AG04450 (cell line): ENCODE results near the gene TRAF3IP1. TPM values are rescaled to one million over a fixed set of nuclear protein-coding genes. Genes with fewer than 3 reads are reported as not detected.

Source experiments
- CTCF ChIA-PET: fragments of 300-600, 350-600 bp; formaldehyde crosslinking; extraction: SDS; loops from one replicate; lab custom pipeline; 2022; ENCODE audit warnings: antibody characterized with exemption, inconsistent platforms; lab: Charles Lee
- POLR2A ChIA-PET: fragments of 350-600 bp; formaldehyde crosslinking; extraction: SDS; loops from one replicate; lab custom pipeline; 2021; ENCODE audit warnings: antibody characterized with exemption, inconsistent platforms; lab: Yijun Ruan, JAX
- DNase-seq: peaks from one replicate; pipeline ENCODE4 v3.0.0-alpha.2; 2011; ENCODE audit warnings: low read depth, low spot score
- H3K27ac ChIP-seq: one replicate; pipeline ENCODE4 v1.5.1; 2012; ENCODE audit warnings: low read depth, low read length, control low read depth
- H3K27me3 ChIP-seq: one replicate; pipeline ENCODE4 v1.6.0; 2012; ENCODE audit warnings: low read length; ENCODE audit not compliant: control insufficient read depth, insufficient read depth
- H3K4me3 ChIP-seq: 2 replicates; pipeline ENCODE4 v1.5.1; 2011; ENCODE audit warnings: mild to moderate bottlenecking, low read depth, low read length, control low read depth
- H3K9me3 ChIP-seq: 2 replicates; pipeline ENCODE4 v1.5.1; 2012; ENCODE audit warnings: low read length; ENCODE audit not compliant: control insufficient read depth, insufficient read depth
- polyA plus RNA-seq: library from polyadenylated mRNA; depleted of rRNA; stranded (reverse); fragments of >200 nt; gene quantifications from 2 replicates; pipeline ENCODE4 v1.2.3, GENCODE V29; 2011
- TF ChIP-seq, protein P1 (sequence below): IDR thresholded peaks from 2 replicates; pipeline ENCODE4 v1.5.1; 2011; ENCODE audit warnings: low read depth, low read length, control low read depth, inconsistent platforms

The TRAF3IP1 gene
- polyA plus RNA-seq, 1 experiment = 5.9 TPM

DNA sequence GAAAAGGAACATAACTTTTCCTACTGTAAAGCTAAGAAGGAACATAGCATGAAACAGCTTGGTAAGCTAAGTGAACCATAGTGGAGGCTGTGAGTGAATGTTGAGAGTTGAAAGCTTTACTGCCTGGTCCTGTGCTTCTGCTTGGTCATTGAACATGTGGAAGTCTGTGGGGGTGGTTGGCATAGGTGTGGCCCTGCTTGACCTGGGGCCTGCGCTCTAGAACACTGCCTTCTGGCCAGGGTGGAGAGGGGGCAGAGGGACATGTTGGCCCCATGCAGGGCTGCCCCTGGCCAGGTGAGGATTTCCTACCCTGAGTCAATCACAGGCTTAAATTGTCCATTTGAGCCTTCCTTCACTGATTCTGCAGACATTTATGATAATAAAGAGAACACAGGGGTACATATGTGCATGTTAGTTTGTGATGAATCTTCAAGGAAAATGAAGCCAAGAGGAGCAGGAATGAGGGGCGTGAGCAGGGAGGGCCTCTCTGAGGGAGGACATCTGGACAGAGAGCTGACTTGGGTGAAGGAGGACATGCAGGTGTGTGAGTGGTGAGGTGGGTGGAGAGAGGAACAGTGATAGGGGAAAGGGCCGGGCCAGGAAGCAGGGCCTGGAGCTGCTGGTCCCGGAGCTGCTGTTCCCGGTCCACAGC is 16.6 kb downstream of the TRAF3IP1 start:
- no peaks in the 10 kb centered on the region for H3K27me3 ChIP-seq
- DNase-seq = no peak
- CTCF ChIA-PET = no interaction called here
- H3K9me3 ChIP-seq = no peaks in the 10 kb centered on the region
- no peak overlapping the region for H3K27ac ChIP-seq
- TF ChIP-seq, protein P1, sequence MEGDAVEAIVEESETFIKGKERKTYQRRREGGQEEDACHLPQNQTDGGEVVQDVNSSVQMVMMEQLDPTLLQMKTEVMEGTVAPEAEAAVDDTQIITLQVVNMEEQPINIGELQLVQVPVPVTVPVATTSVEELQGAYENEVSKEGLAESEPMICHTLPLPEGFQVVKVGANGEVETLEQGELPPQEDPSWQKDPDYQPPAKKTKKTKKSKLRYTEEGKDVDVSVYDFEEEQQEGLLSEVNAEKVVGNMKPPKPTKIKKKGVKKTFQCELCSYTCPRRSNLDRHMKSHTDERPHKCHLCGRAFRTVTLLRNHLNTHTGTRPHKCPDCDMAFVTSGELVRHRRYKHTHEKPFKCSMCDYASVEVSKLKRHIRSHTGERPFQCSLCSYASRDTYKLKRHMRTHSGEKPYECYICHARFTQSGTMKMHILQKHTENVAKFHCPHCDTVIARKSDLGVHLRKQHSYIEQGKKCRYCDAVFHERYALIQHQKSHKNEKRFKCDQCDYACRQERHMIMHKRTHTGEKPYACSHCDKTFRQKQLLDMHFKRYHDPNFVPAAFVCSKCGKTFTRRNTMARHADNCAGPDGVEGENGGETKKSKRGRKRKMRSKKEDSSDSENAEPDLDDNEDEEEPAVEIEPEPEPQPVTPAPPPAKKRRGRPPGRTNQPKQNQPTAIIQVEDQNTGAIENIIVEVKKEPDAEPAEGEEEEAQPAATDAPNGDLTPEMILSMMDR = no peak
- no peak overlapping the region for H3K4me3 ChIP-seq
- POLR2A ChIA-PET = no interaction called here

DNA sequence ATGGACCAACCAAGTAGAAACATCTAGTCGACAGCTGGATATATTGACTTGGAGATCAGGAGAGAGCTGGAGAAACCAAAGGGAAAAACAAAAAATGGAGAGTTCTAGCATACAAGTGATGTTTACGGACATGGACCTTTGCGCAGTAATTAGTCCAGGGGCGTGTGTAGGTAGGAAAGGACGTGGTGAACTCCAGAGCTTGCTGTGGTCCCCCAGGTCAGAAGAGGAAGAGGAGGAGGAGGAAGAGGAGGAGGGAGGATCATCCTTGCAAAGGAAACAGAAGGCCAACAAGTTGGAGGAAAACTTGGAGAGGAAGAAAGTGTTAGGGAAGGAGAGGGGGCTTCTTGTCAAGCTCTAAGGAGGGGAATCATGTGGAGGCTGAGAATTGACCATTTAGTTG is 17.5 kb downstream of the TRAF3IP1 start:
- POLR2A ChIA-PET = no interaction called here

DNA sequence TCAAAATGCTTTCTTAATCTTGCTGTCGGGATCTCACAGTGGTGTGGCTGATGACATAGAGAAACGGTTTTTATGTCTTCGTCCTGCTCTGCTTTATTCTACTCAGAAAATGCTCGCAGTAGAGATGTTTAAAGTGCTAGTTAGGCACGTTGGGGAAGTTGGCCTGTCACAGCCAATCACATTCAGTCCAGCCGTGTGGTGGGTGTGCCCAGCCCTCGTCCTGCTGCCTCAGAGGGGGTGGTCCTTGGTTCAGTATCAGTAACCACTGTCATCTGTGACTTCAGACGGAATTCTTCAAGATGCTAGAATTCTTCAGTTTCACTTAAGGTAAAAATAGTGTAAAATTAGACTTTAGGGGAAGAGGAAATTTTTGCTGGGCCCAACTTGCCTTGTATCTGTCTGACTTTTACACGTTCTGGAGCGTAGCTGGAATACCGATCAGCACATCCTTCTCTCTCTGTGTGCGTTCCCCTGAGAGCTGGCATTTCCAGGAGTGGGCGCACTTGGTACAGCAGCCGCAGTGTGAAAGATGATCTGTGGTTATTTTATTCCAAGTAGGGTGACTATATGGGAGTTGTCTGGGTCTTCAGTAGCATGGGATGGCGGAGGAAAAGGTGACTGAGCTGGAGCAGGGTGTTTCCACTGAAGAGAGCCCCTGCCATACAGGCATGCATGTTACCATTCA is 18.5 kb downstream of the TRAF3IP1 start:
- no peaks in the 10 kb centered on the region for H3K9me3 ChIP-seq
- CTCF ChIA-PET = interaction anchor here (1.2 to 2.1 kb wide), 2 partner anchors 19 to 32 kb away, joined by 3 to 6 read pairs; no protein-coding TSS in a partner anchor
- H3K4me3 ChIP-seq = no peak overlapping the region
- DNase-seq = no peak
- H3K27ac ChIP-seq = no peak overlapping the region
- POLR2A ChIA-PET = no interaction called here
- H3K27me3 ChIP-seq = no peaks in the 10 kb centered on the region
- TF ChIP-seq, protein P1 = no peak

More for the DNA sequence above, 17.5 kb downstream of the TRAF3IP1 start:
- H3K9me3 ChIP-seq = no peaks in the 10 kb centered on the region
- H3K27ac ChIP-seq = no peak overlapping the region
- no peak for DNase-seq
- H3K27me3 ChIP-seq = no peaks in the 10 kb centered on the region
- TF ChIP-seq, protein P1 = no peak
- CTCF ChIA-PET = interaction anchor here (0.7 to 2.1 kb wide), 3 partner anchors 20 to 510 kb away, joined by 3 to 6 read pairs (median 4); partner anchors contain the start of gene TWIST2
- H3K4me3 ChIP-seq = no peak overlapping the region

DNA sequence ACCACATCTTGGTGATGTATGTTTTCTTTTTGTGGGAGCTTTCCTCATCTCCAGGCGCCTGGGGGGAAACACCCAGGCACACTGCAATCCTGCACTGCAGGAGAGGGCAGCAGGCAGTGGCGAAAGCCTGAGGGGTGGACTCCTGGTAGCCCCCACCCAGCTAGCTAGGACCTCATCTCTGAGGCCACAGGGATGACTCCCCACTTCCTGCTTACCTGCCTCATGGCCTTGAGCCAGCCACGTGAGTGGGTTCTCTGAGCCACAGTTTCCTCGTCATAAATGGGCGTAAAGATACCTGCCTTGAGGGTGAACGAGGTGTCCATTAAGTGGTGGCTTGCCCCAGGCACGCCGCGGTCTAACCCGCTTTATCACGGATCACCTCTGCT is 19.1 kb downstream of the TRAF3IP1 start:
- no peaks in the 10 kb centered on the region for H3K9me3 ChIP-seq
- no peaks in the 10 kb centered on the region for H3K27me3 ChIP-seq
- TF ChIP-seq, protein P1 = no peak
- no peak overlapping the region for H3K4me3 ChIP-seq
- no peak overlapping the region for H3K27ac ChIP-seq
- ChIA-PET POLR2A (no interaction called here), CTCF (interaction anchor here (2.1 kb wide), 1 partner anchor 18 kb away, joined by 6 read pairs; no protein-coding TSS in a partner anchor)
- no peak for DNase-seq

DNA sequence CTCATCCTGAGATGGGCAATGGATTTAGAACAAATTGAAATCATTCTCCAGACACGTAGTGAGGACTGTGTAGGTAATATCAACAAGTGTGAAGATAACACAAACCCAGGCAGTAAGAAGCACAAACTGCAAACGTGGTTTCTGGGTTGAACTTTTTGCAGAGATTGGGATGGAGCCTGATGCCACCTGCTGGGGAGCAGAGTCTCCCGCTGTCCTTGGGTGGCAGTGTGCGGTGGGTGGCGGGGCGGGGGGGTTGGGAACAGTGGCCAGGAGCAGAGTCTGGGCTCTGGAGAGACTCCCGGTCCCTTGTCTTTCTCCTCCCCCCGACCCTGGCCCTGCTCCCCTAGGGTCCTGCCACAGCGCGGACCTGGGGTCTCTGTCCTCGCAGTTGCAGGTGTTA is 19.5 kb downstream of the TRAF3IP1 start:
- Histone ChIP-seq H3K9me3 (no peaks in the 10 kb centered on the region), H3K27ac (no peak overlapping the region), H3K27me3 (no peaks in the 10 kb centered on the region), H3K4me3 (no peak overlapping the region)
- ChIA-PET POLR2A (no interaction called here), CTCF (interaction anchor here (2.0 to 2.1 kb wide), 2 partner anchors 17 to 18 kb away, joined by 4 to 6 read pairs; no protein-coding TSS in a partner anchor)
- TF ChIP-seq, protein P1 = no peak
- DNase-seq = no peak
